T-helper 2 cell (primary cell): ENCODE results near the gene GNAZ.
A peak's percentile ranks its signal among the peaks of the same experiment; 100 is the strongest.
"Not testable (repeated sequence)": the region's sequence is repeated elsewhere in the genome, so short reads cannot be mapped to it uniquely, and the experiment has no call there.

ENCODE experiments used
- DNase-seq, 5 experiments: peaks; one replicate each; pipeline versions ENCODE4 v3.0.0 to v3.0.0-alpha.2; 2012 to 2022
- total RNA-seq, 2 donors: gene quantifications; one replicate each; lab custom pipeline; 2026; lab: John Stamatoyannopoulos, UW

Gene GNAZ
- total RNA-seq = 0.94 to 1.7 reads per million in 2 donors

- DNase-seq = peak in 1 of 5 experiments; percentile 7
Measured at GRCh38 chr22:23070418-23071229, at the start of gene GNAZ. TSS of gene GNAZ (plus strand) at chr22:23070519. CDS start at chr22:23095696, 25,177 bp downstream.

- DNase-seq = no peak
Measured at GRCh38 chr22:23020659-23021293, 49.5 kb upstream of the GNAZ start.

- DNase-seq = not testable (repeated sequence)
Measured at GRCh38 chr22:23021660-23022353, 48.5 kb upstream of the GNAZ start.

GRCh38 chr22:23023294-23023693, 47.0 kb upstream of the GNAZ start:
- no peak for DNase-seq

- no peak for DNase-seq
Measured at GRCh38 chr22:23026777-23027176, 43.5 kb upstream of the GNAZ start.

- DNase-seq = not testable (repeated sequence)
Measured at GRCh38 chr22:23027849-23028248, 42.5 kb upstream of the GNAZ start.

- DNase-seq = no peak
Measured at GRCh38 chr22:23029521-23030228, 40.6 kb upstream of the GNAZ start.

- no peak for DNase-seq
Measured at GRCh38 chr22:23031381-23031780, 38.9 kb upstream of the GNAZ start.

- no peak for DNase-seq
Measured at GRCh38 chr22:23031786-23032185, 38.5 kb upstream of the GNAZ start.

- DNase-seq = no peak
Measured at GRCh38 chr22:23032658-23033057, 37.7 kb upstream of the GNAZ start.

GRCh38 chr22:23033116-23033905, 37.0 kb upstream of the GNAZ start:
- no peak for DNase-seq

- no peak for DNase-seq
Measured at GRCh38 chr22:23034621-23035556, 35.4 kb upstream of the GNAZ start.

GRCh38 chr22:23035557-23036277, 34.6 kb upstream of the GNAZ start:
- no peak for DNase-seq

- no peak for DNase-seq
Measured at GRCh38 chr22:23036684-23037428, 33.5 kb upstream of the GNAZ start.

GRCh38 chr22:23037429-23038333, 32.6 kb upstream of the GNAZ start:
- DNase-seq = no peak

GRCh38 chr22:23038334-23038642, 32.0 kb upstream of the GNAZ start:
- no peak for DNase-seq

- DNase-seq = no peak
Measured at GRCh38 chr22:23038902-23039301, 31.4 kb upstream of the GNAZ start.

- no peak for DNase-seq
Measured at GRCh38 chr22:23042179-23042578, 28.1 kb upstream of the GNAZ start.
